Hepatocyte (in vitro differentiated cells): ENCODE results near the gene PFN3. TPM values are rescaled to one million over a fixed set of nuclear protein-coding genes. Genes with fewer than 3 reads are reported as not detected.

Source experiments
- DNase-seq: peaks from one replicate; pipeline ENCODE4 v3.0.0-alpha.2; 2016; ENCODE audit warnings: low spot score
- H2AFZ ChIP-seq: fragments of 200-600 bp; sonication (generic); 2 replicates; pipeline ENCODE4 v1.6.0; 2016; ENCODE audit warnings: antibody characterized with exemption, mild to moderate bottlenecking
- H3K27ac ChIP-seq: fragments of 200-600 bp; sonication (generic); 2 replicates; pipeline ENCODE4 v1.5.1; 2016; ENCODE audit warnings: mild to moderate bottlenecking
- H3K27me3 ChIP-seq: fragments of 200-600 bp; sonication (generic); 2 replicates; pipeline ENCODE4 v1.6.1; 2016
- H3K36me3 ChIP-seq: fragments of 200-600 bp; sonication (generic); replicated peaks from 2 replicates; pipeline ENCODE4 v1.5.1; 2016; ENCODE audit warnings: low read depth; ENCODE audit not compliant: insufficient read depth
- H3K4me1 ChIP-seq: fragments of 200-600 bp; sonication (generic); 2 replicates; pipeline ENCODE4 v1.5.1; 2016; ENCODE audit warnings: mild to moderate bottlenecking, moderate library complexity; ENCODE audit not compliant: insufficient read depth
- H3K4me2 ChIP-seq: fragments of 200-600 bp; sonication (generic); 2 replicates; pipeline ENCODE4 v1.6.0; 2016
- H3K4me3 ChIP-seq: fragments of 200-600 bp; sonication (generic); 2 replicates; pipeline ENCODE4 v1.5.1; 2016; ENCODE audit warnings: mild to moderate bottlenecking
- H3K79me2 ChIP-seq: fragments of 200-600 bp; sonication (generic); 2 replicates; pipeline ENCODE4 v1.6.0; 2017; ENCODE audit warnings: mild to moderate bottlenecking
- H3K9me2 ChIP-seq: fragments of 200-600 bp; sonication (generic); replicated peaks from 2 replicates; pipeline ENCODE4 v1.6.0; 2017; ENCODE audit warnings: mild to moderate bottlenecking; ENCODE audit not compliant: insufficient read depth
- H3K9me3 ChIP-seq: fragments of 200-600 bp; sonication (generic); 2 replicates; pipeline ENCODE4 v1.5.1; 2016; ENCODE audit warnings: low read depth, mild to moderate bottlenecking
- H4K20me1 ChIP-seq: fragments of 200-600 bp; sonication (generic); 2 replicates; pipeline ENCODE4 v1.6.0; 2016; ENCODE audit warnings: mild to moderate bottlenecking; ENCODE audit not compliant: insufficient read depth, poor library complexity, severe bottlenecking
- CTCF ChIP-seq: fragments of 200-600 bp; sonication (generic); IDR thresholded peaks from 2 replicates; pipeline ENCODE4 v1.5.1; 2016; ENCODE audit warnings: antibody characterized with exemption, mild to moderate bottlenecking; ENCODE audit not compliant: poor library complexity
- EZH2 ChIP-seq: fragments of 200-600 bp; sonication (generic); IDR thresholded peaks from 2 replicates; pipeline ENCODE4 v1.6.1; 2016; ENCODE audit warnings: antibody characterized with exemption, mild to moderate bottlenecking, borderline replicate concordance
- EZH2phosphoT487 ChIP-seq: fragments of 200-600 bp; sonication (generic); IDR thresholded peaks from one replicate; pipeline ENCODE4 v1.6.1; 2018; ENCODE audit warnings: antibody characterized with exemption, mild to moderate bottlenecking, low read depth, moderate library complexity; ENCODE audit not compliant: unreplicated experiment, severe bottlenecking
- WGBS: methylation state at CpG from one replicate; pipeline ENCODE4 v1.1.6; 2016; ENCODE audit warnings: low lambda C conversion rate; ENCODE audit errors: missing lambda C conversion rate; 5-methylcytosine and 5-hydroxymethylcytosine counted together
- polyA plus RNA-seq: library from polyadenylated mRNA; unstranded; fragments of >200 nt; fragmentation: Nextera tagmentation; extraction: Ambion mirVana; gene quantifications from 2 replicates; pipeline ENCODE4 v1.2.1, GENCODE V29; 2016
- total RNA-seq: library from RNA; depleted of rRNA; stranded (reverse); fragments of >200 nt; gene quantifications from 2 replicates; pipeline ENCODE4 v1.2.3, GENCODE V29; 2014

The PFN3 gene
- total and polyA plus RNA-seq, 2 experiments from 2014 or later: not detected

GRCh38 chr5:177445917-177446199 lies 45.4 kb upstream of the PFN3 start:
- H3K27me3 ChIP-seq: peaks cover 3% of the 10 kb centered on the region
- H4K20me1 ChIP-seq: no peaks in the 10 kb centered on the region
- H3K9me2 ChIP-seq: no peaks in the 10 kb centered on the region
- no peak for DNase-seq
- H3K4me2 ChIP-seq: peak overlapping the region; percentile 100
- 25% methylated on average over 8 of the region's 8 CpGs for WGBS
- no peak for TF ChIP-seq EZH2
- TF ChIP-seq CTCF: no peak
- no peak for TF ChIP-seq EZH2phosphoT487
- H3K4me3 ChIP-seq: peak overlapping the region; percentile 97
- no peaks in the 10 kb centered on the region for H3K36me3 ChIP-seq
- H3K9me3 ChIP-seq: no peaks in the 10 kb centered on the region
- peaks cover 13% of the 10 kb centered on the region for H3K4me1 ChIP-seq
- H3K79me2 ChIP-seq: no peaks in the 10 kb centered on the region
- H3K27ac ChIP-seq: no peak overlapping the region
- no peak overlapping the region for H2AFZ ChIP-seq

- Histone ChIP-seq H3K27ac (no peak overlapping the region), H4K20me1 (no peaks in the 10 kb centered on the region), H2AFZ (no peak overlapping the region), H3K4me2 (peak overlapping the region; percentile 100), H3K9me2 (no peaks in the 10 kb centered on the region), H3K4me3 (no peak overlapping the region), H3K79me2 (no peaks in the 10 kb centered on the region), H3K4me1 (peaks cover 13% of the 10 kb centered on the region), H3K27me3 (peaks cover 3% of the 10 kb centered on the region), H3K9me3 (no peaks in the 10 kb centered on the region), H3K36me3 (no peaks in the 10 kb centered on the region)
- TF ChIP-seq EZH2: no peak
- TF ChIP-seq EZH2phosphoT487: no peak
- no peak for TF ChIP-seq CTCF
- no peak for DNase-seq
- 72% methylated on average over 9 of the region's 10 CpGs for WGBS
Observed at GRCh38 chr5:177445052-177445916, 44.8 kb upstream of the PFN3 start.

- Histone ChIP-seq H4K20me1 (no peaks in the 10 kb centered on the region), H3K36me3 (no peaks in the 10 kb centered on the region), H3K9me3 (no peaks in the 10 kb centered on the region), H3K9me2 (no peaks in the 10 kb centered on the region), H3K27ac (no peak overlapping the region), H3K4me1 (peaks cover 13% of the 10 kb centered on the region), H3K4me2 (no peak overlapping the region), H2AFZ (no peak overlapping the region), H3K79me2 (no peaks in the 10 kb centered on the region), H3K4me3 (no peak overlapping the region), H3K27me3 (peaks cover 3% of the 10 kb centered on the region)
- no peak for DNase-seq
- WGBS: 82% methylated on average over 7 of the region's 7 CpGs
- TF ChIP-seq EZH2phosphoT487 (no peak), EZH2 (no peak)
Observed at GRCh38 chr5:177444106-177445051, 43.9 kb upstream of the PFN3 start.
